ENCODE results near the gene VPS51. TPM values are rescaled to one million over a fixed set of nuclear protein-coding genes. Genes with fewer than 3 reads are reported as not detected.

VPS51 gene
- 234 TPM for total RNA-seq
- polyA plus RNA-seq, result 100 to 1,000 TPM in 1 of 4 donors, 10 to 100 TPM in 3; 84.2 to 109 (median 96.3) TPM

GRCh38 chr11:65095974-65096806 is at the start of gene VPS51:
Gene VPS51 (plus strand): TSS chr11:65096214. CDS start chr11:65096251, 37 bp downstream.
- Mint-ChIP-seq H3K4me1 (peaks cover 8 to 29% (median 11%) of the 10 kb centered on the region in 4 donors), H3K27me3 (no peaks in the 10 kb centered on the region), H3K9me3 (peaks cover 0 to 2% (median 0%) of the 10 kb centered on the region in 7 donors), H3K4me3 (peak within 1 kb of the TSS; percentile 88 to 96 (median 92)), H3K27ac (peak within 1 kb of the TSS; percentile 93 to 96 (median 94)), H3K36me3 (peaks cover 11% of the 10 kb centered on the region)
- peaks cover 14% of the 10 kb centered on the region for H3K36me3 ChIP-seq (ENCODE audit: control insufficient read depth, insufficient read depth, low read length)
- peak within 1 kb of the TSS; percentile 82 for H3K4me3 ChIP-seq (ENCODE audit: low read depth, low read length)
- no peaks in the 10 kb centered on the region for H3K9me3 ChIP-seq (ENCODE audit: control insufficient read depth in 2 of 2, low read length in 2 of 2)
- ATAC-seq (ENCODE audit: low read depth in 2 of 2) (peak; percentile 85 to 89), DNase-seq (peak; percentile 74 to 94 (median 89))
- peaks cover 24% of the 10 kb centered on the region for H3K4me1 ChIP-seq (ENCODE audit: control insufficient read depth, insufficient read depth, low read length, poor library complexity, severe bottlenecking)
- H3K27ac ChIP-seq (ENCODE audit: insufficient read depth, low read length, poor library complexity, severe bottlenecking), result peak within 1 kb of the TSS; percentile 88
- H3K27me3 ChIP-seq (ENCODE audit: control insufficient read depth, insufficient read depth, low read length), result no peaks in the 10 kb centered on the region

GRCh38 chr11:65047581-65048422 is 48.2 kb upstream of the VPS51 start:
- DNase-seq, result peak; percentile 18 to 47 (median 27)
- Histone ChIP-seq H3K4me1 (ENCODE audit: control insufficient read depth, insufficient read depth, low read length, poor library complexity, severe bottlenecking) (peaks cover 21% of the 10 kb centered on the region), H3K27ac (ENCODE audit: insufficient read depth, low read length, poor library complexity, severe bottlenecking) (peak overlapping the region; percentile 55), H3K9me3 (ENCODE audit: control insufficient read depth in 2 of 2, low read length in 2 of 2) (no peaks in the 10 kb centered on the region), H3K27me3 (ENCODE audit: control insufficient read depth, insufficient read depth, low read length) (no peaks in the 10 kb centered on the region), H3K4me3 (ENCODE audit: low read depth, low read length) (peak overlapping the region; percentile 53), H3K36me3 (ENCODE audit: control insufficient read depth, insufficient read depth, low read length) (peaks cover 9% of the 10 kb centered on the region)
- Mint-ChIP-seq H3K27ac (peak overlapping the region; percentile 91 to 97 (median 96)), H3K36me3 (peaks cover 5% of the 10 kb centered on the region), H3K4me3 (peak overlapping the region; percentile 83 to 94 (median 89)), H3K4me1 (peaks cover 0 to 30% (median 11%) of the 10 kb centered on the region in 4 donors), H3K9me3 (no peaks in the 10 kb centered on the region), H3K27me3 (no peaks in the 10 kb centered on the region)
- peak; percentile 50 to 52 for ATAC-seq (ENCODE audit: low read depth in 2 of 2)

- H3K27ac Mint-ChIP-seq, result no peak overlapping the region
Measured at GRCh38 chr11:65051398-65051858, 44.6 kb upstream of the VPS51 start.

GRCh38 chr11:65053827-65054508 is 42.0 kb upstream of the VPS51 start:
- Mint-ChIP-seq H3K27ac (peak overlapping the region; percentile 21 to 97 (median 81)), H3K36me3 (no peaks in the 10 kb centered on the region), H3K9me3 (no peaks in the 10 kb centered on the region), H3K4me1 (peaks cover 0 to 22% (median 9%) of the 10 kb centered on the region in 4 donors), H3K4me3 (peak overlapping the region in 3 of 4 donors; percentile 15 to 63 (median 20)), H3K27me3 (peaks cover 6% of the 10 kb centered on the region)
- peak; percentile 51 to 52 for ATAC-seq (ENCODE audit: low read depth in 2 of 2)
- Histone ChIP-seq H3K27ac (ENCODE audit: insufficient read depth, low read length, poor library complexity, severe bottlenecking) (peak overlapping the region; percentile 49), H3K9me3 (ENCODE audit: control insufficient read depth in 2 of 2, low read length in 2 of 2) (no peaks in the 10 kb centered on the region), H3K27me3 (ENCODE audit: control insufficient read depth, insufficient read depth, low read length) (no peaks in the 10 kb centered on the region), H3K4me1 (ENCODE audit: control insufficient read depth, insufficient read depth, low read length, poor library complexity, severe bottlenecking) (peaks cover 11% of the 10 kb centered on the region), H3K36me3 (ENCODE audit: control insufficient read depth, insufficient read depth, low read length) (no peaks in the 10 kb centered on the region), H3K4me3 (ENCODE audit: low read depth, low read length) (peak overlapping the region; percentile 32)
- DNase-seq, result peak; percentile 11 to 50 (median 28)

More at GRCh38 chr11:65051398-65051858, 44.6 kb upstream of the VPS51 start:
- Mint-ChIP-seq H3K4me1 (peaks cover 0 to 35% (median 19%) of the 10 kb centered on the region in 4 donors), H3K9me3 (no peaks in the 10 kb centered on the region), H3K27me3 (peaks cover 4% of the 10 kb centered on the region), H3K4me3 (no peak overlapping the region), H3K36me3 (no peaks in the 10 kb centered on the region)
- Histone ChIP-seq H3K27me3 (ENCODE audit: control insufficient read depth, insufficient read depth, low read length) (no peaks in the 10 kb centered on the region), H3K27ac (ENCODE audit: insufficient read depth, low read length, poor library complexity, severe bottlenecking) (no peak overlapping the region), H3K9me3 (ENCODE audit: control insufficient read depth in 2 of 2, low read length in 2 of 2) (no peaks in the 10 kb centered on the region), H3K36me3 (ENCODE audit: control insufficient read depth, insufficient read depth, low read length) (no peaks in the 10 kb centered on the region), H3K4me3 (ENCODE audit: low read depth, low read length) (no peak overlapping the region), H3K4me1 (ENCODE audit: control insufficient read depth, insufficient read depth, low read length, poor library complexity, severe bottlenecking) (peaks cover 23% of the 10 kb centered on the region)
- ATAC-seq (ENCODE audit: low read depth in 2 of 2) (no peak), DNase-seq (no peak)

GRCh38 chr11:65055538-65055937 is 40.5 kb upstream of the VPS51 start:
- Mint-ChIP-seq H3K27me3 (peaks cover 9% of the 10 kb centered on the region), H3K27ac (peak overlapping the region in 1 of 3 donors; percentile 34), H3K4me3 (peak overlapping the region in 1 of 4 donors; percentile 31), H3K4me1 (peaks cover 0 to 22% (median 11%) of the 10 kb centered on the region in 4 donors), H3K36me3 (no peaks in the 10 kb centered on the region), H3K9me3 (no peaks in the 10 kb centered on the region)
- no peaks in the 10 kb centered on the region for H3K36me3 ChIP-seq (ENCODE audit: control insufficient read depth, insufficient read depth, low read length)
- H3K4me3 ChIP-seq (ENCODE audit: low read depth, low read length), result no peak overlapping the region
- no peaks in the 10 kb centered on the region for H3K27me3 ChIP-seq (ENCODE audit: control insufficient read depth, insufficient read depth, low read length)
- H3K9me3 ChIP-seq (ENCODE audit: control insufficient read depth in 2 of 2, low read length in 2 of 2), result no peaks in the 10 kb centered on the region
- no peak for DNase-seq
- H3K4me1 ChIP-seq (ENCODE audit: control insufficient read depth, insufficient read depth, low read length, poor library complexity, severe bottlenecking), result peaks cover 11% of the 10 kb centered on the region
- ATAC-seq (ENCODE audit: low read depth in 2 of 2), result no peak
- H3K27ac ChIP-seq (ENCODE audit: insufficient read depth, low read length, poor library complexity, severe bottlenecking), result no peak overlapping the region

GRCh38 chr11:65056999-65057398 is 39.0 kb upstream of the VPS51 start:
- Histone ChIP-seq H3K9me3 (ENCODE audit: control insufficient read depth in 2 of 2, low read length in 2 of 2) (no peaks in the 10 kb centered on the region), H3K4me1 (ENCODE audit: control insufficient read depth, insufficient read depth, low read length, poor library complexity, severe bottlenecking) (peaks cover 11% of the 10 kb centered on the region), H3K4me3 (ENCODE audit: low read depth, low read length) (no peak overlapping the region), H3K27me3 (ENCODE audit: control insufficient read depth, insufficient read depth, low read length) (no peaks in the 10 kb centered on the region), H3K36me3 (ENCODE audit: control insufficient read depth, insufficient read depth, low read length) (no peaks in the 10 kb centered on the region), H3K27ac (ENCODE audit: insufficient read depth, low read length, poor library complexity, severe bottlenecking) (no peak overlapping the region)
- Mint-ChIP-seq H3K27me3 (peaks cover 9% of the 10 kb centered on the region), H3K36me3 (no peaks in the 10 kb centered on the region), H3K4me3 (no peak overlapping the region), H3K27ac (no peak overlapping the region), H3K4me1 (peaks cover 0 to 22% (median 13%) of the 10 kb centered on the region in 4 donors), H3K9me3 (no peaks in the 10 kb centered on the region)
- DNase-seq (no peak), ATAC-seq (ENCODE audit: low read depth in 2 of 2) (no peak)

- H3K4me3 Mint-ChIP-seq, result no peak overlapping the region
- H3K27me3 Mint-ChIP-seq, result peaks cover 12% of the 10 kb centered on the region
Measured at GRCh38 chr11:65057526-65057925, 38.5 kb upstream of the VPS51 start.

More at GRCh38 chr11:65057526-65057925, 38.5 kb upstream of the VPS51 start:
- Mint-ChIP-seq H3K9me3 (no peaks in the 10 kb centered on the region), H3K4me1 (peaks cover 0 to 21% (median 13%) of the 10 kb centered on the region in 4 donors), H3K36me3 (no peaks in the 10 kb centered on the region), H3K27ac (no peak overlapping the region)
- Histone ChIP-seq H3K27ac (ENCODE audit: insufficient read depth, low read length, poor library complexity, severe bottlenecking) (no peak overlapping the region), H3K36me3 (ENCODE audit: control insufficient read depth, insufficient read depth, low read length) (no peaks in the 10 kb centered on the region), H3K4me1 (ENCODE audit: control insufficient read depth, insufficient read depth, low read length, poor library complexity, severe bottlenecking) (peaks cover 11% of the 10 kb centered on the region), H3K4me3 (ENCODE audit: low read depth, low read length) (no peak overlapping the region), H3K9me3 (ENCODE audit: control insufficient read depth in 2 of 2, low read length in 2 of 2) (no peaks in the 10 kb centered on the region), H3K27me3 (ENCODE audit: control insufficient read depth, insufficient read depth, low read length) (no peaks in the 10 kb centered on the region)
- no peak for DNase-seq
- ATAC-seq (ENCODE audit: low read depth in 2 of 2), result no peak

Measured in CD4-positive, CD25-positive, alpha-beta regulatory T cell (primary cell).